Raji (cell line): ENCODE results near the gene TMC3.

Experiments used
- POLR2A ChIP-seq: IDR thresholded peaks from 2 replicates; pipeline ENCODE4 v1.6.1; 2011; ENCODE audit warnings: low read depth, low read length, control low read depth; ENCODE audit not compliant: insufficient read depth

The TMC3 gene

GRCh38 chr15:81285461-81285860, 88.6 kb downstream of the TMC3 start:
- no peak for TF ChIP-seq POLR2A

GRCh38 chr15:81284256-81285031, 89.6 kb downstream of the TMC3 start:
- TF ChIP-seq POLR2A, result no peak

- no peak for TF ChIP-seq POLR2A
These were observed 91.1 kb downstream of the TMC3 start for GRCh38 chr15:81282911-81283310.

- TF ChIP-seq POLR2A, result no peak
These were observed 91.5 kb downstream of the TMC3 start for GRCh38 chr15:81282606-81282895.

- no peak for TF ChIP-seq POLR2A
These were observed 92.0 kb downstream of the TMC3 start for GRCh38 chr15:81281766-81282605.

- TF ChIP-seq POLR2A, result no peak
These were observed 92.6 kb downstream of the TMC3 start for GRCh38 chr15:81281456-81281735.
